DMS153 (cell line): ENCODE results near the gene GATA5.

Source experiments
- DNase-seq: peaks from one replicate; lab custom pipeline; 2025; lab: John Stamatoyannopoulos, UW

GATA5 gene

GRCh38 chr20:62454904-62455636, 20.7 kb downstream of the GATA5 start:
- no peak for DNase-seq

- DNase-seq = no peak
These were observed 22.5 kb downstream of the GATA5 start for GRCh38 chr20:62453186-62453808.

- DNase-seq = no peak
These were observed 23.2 kb downstream of the GATA5 start for GRCh38 chr20:62452475-62453095.

GRCh38 chr20:62451970-62452369, 23.8 kb downstream of the GATA5 start:
- DNase-seq = no peak

- no peak for DNase-seq
These were observed 24.5 kb downstream of the GATA5 start for GRCh38 chr20:62451156-62451767.

- no peak for DNase-seq
These were observed 25.7 kb downstream of the GATA5 start for GRCh38 chr20:62449951-62450691.

- no peak for DNase-seq
These were observed 27.0 kb downstream of the GATA5 start for GRCh38 chr20:62448788-62449187.

- no peak for DNase-seq
These were observed 27.8 kb downstream of the GATA5 start for GRCh38 chr20:62448038-62448437.

GRCh38 chr20:62446888-62447869, 28.6 kb downstream of the GATA5 start:
- DNase-seq = no peak

GRCh38 chr20:62446481-62446880, 29.3 kb downstream of the GATA5 start:
- DNase-seq = no peak

- DNase-seq = no peak
These were observed 30.0 kb downstream of the GATA5 start for GRCh38 chr20:62445553-62446340.

GRCh38 chr20:62444286-62444685, 31.5 kb downstream of the GATA5 start:
- no peak for DNase-seq

- DNase-seq = no peak
These were observed 33.7 kb downstream of the GATA5 start for GRCh38 chr20:62441987-62442539.

- no peak for DNase-seq
These were observed 36.6 kb downstream of the GATA5 start for GRCh38 chr20:62439218-62439617.

- no peak for DNase-seq
These were observed 37.9 kb downstream of the GATA5 start for GRCh38 chr20:62437927-62438326.

- no peak for DNase-seq
These were observed 38.3 kb downstream of the GATA5 start for GRCh38 chr20:62437496-62437895.

GRCh38 chr20:62436692-62437091, 39.1 kb downstream of the GATA5 start:
- DNase-seq = no peak

- DNase-seq = no peak
These were observed 41.9 kb downstream of the GATA5 start for GRCh38 chr20:62433658-62434497.
